Tibial nerve (tissue), 4 donors: ENCODE data around the gene SNED1.

Experiments
- CTCF ChIP-seq, 5 experiments: fragments of 200-600 bp in 3 of 5; fragments of 450-650 bp in 2 of 5; sonication (generic) in 3 of 5; IDR thresholded peaks; one replicate each; pipeline ENCODE4 v1.5.1; 2016 to 2019; ENCODE audit warnings: antibody characterized with exemption in 5 of 5, mild to moderate bottlenecking in 3 of 5, moderate library complexity in 2 of 5
- EP300 ChIP-seq, 2 donors: sonication (generic); formaldehyde crosslinking; IDR thresholded peaks; one replicate each; pipeline ENCODE4 v1.6.1; 2017; ENCODE audit warnings: antibody characterized with exemption in 2 of 2, mild to moderate bottlenecking in 1 of 2
- POLR2A ChIP-seq, 2 donors: fragments of 450-650 bp; IDR thresholded peaks; one replicate each; pipeline ENCODE4 v1.6.1; 2017; ENCODE audit warnings: antibody characterized with exemption in 2 of 2, mild to moderate bottlenecking in 2 of 2, moderate library complexity in 2 of 2

DNA sequence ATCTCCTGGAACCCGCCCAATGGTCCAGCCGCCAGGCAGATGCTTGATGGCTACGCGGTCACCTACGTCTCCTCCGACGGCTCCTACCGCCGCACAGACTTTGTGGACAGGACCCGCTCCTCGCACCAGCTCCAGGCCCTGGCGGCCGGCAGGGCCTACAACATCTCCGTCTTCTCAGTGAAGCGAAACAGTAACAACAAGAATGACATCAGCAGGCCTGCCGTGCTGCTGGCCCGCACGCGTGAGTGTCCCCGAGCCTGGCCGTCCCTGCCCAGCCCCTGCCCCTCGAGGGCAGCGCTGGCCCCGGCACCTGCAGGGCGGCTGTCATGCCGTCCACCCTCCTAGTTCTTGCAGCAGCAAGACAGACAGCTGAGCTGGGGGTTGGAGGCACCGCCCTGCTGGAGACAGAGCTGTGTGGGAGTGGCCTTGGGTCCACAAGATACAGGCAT is 67.0 kb downstream of the SNED1 start:
- TF ChIP-seq CTCF (IDR thresholded peaks at IDR 0.05) = no peak
- TF ChIP-seq POLR2A (IDR thresholded peaks at IDR 0.05) = no peak
- TF ChIP-seq EP300 (IDR thresholded peaks at IDR 0.05) = no peak
